ENCODE measurements around the gene VAT1L. TPM values are rescaled to one million over a fixed set of nuclear protein-coding genes. Genes with fewer than 3 reads are reported as not detected.

The VAT1L gene
- total RNA-seq, 2 donors from 2014 or later: 0.07 TPM; not detected in 1

DNA sequence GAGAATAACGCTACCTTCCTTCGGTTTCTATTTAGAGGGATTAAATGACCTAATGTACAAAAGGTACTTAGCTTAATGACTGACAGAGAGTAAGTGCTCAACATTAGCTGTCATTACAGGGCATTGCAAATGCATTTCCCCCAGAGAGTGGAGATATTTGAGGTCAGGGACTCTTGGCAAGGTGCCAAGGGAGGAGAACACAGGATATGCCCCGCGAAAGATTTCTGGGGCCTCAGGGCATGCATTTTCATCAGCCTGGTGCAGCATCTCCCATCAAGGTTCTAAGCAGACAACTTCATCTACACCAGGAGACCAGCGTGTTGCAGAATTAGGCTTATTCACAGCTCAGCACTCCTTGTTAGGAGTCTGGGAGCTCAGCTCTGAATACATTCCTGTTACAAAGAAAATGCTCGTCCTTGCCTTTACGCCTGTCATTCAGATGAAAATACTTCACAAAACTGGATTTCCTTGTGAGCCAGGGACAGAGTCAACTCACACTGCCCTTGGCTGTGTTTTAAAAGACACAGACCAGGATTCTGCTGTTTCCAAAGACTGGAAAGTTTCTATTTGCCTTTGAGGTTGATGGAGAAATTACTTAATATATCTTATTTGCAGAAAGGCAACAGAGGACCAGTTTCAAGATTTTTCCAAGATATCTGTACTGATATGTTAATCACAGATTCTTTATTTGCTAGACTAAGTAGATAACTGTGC is 108.2 kb downstream of the VAT1L start:
- DNase-seq: no peak
- H3K4me3 Mint-ChIP-seq: no peak overlapping the region
- no peaks in the 10 kb centered on the region for H3K4me1 Mint-ChIP-seq (ENCODE audit: low read depth)
- peaks cover 0 to 2% of the 10 kb centered on the region in 2 donors for H3K9me3 Mint-ChIP-seq
- ATAC-seq (replicated peaks in 1 of 2): no peak
- H3K27me3 Mint-ChIP-seq (ENCODE audit: low read depth): peaks cover 10% of the 10 kb centered on the region
- H3K36me3 Mint-ChIP-seq (ENCODE audit: insufficient read depth in 2 of 2): no peaks in the 10 kb centered on the region
- H3K27ac Mint-ChIP-seq: no peak overlapping the region

- H3K27me3 Mint-ChIP-seq (ENCODE audit: low read depth): peaks cover 12% of the 10 kb centered on the region
- ATAC-seq (replicated peaks in 1 of 2): no peak
Measured at GRCh38 chr16:77897129-77897437, 108.7 kb downstream of the VAT1L start.

GRCh38 chr16:77897831-77898605 is 109.7 kb downstream of the VAT1L start:
- Mint-ChIP-seq H3K9me3 (peaks cover 0 to 3% of the 10 kb centered on the region in 2 donors), H3K27me3 (ENCODE audit: low read depth) (peaks cover 12% of the 10 kb centered on the region), H3K27ac (no peak overlapping the region), H3K36me3 (ENCODE audit: insufficient read depth in 2 of 2) (no peaks in the 10 kb centered on the region), H3K4me3 (no peak overlapping the region), H3K4me1 (ENCODE audit: low read depth) (no peaks in the 10 kb centered on the region)
- DNase-seq (no peak), ATAC-seq (replicated peaks in 1 of 2) (no peak)

More at GRCh38 chr16:77897129-77897437, 108.7 kb downstream of the VAT1L start:
- Mint-ChIP-seq H3K4me3 (no peak overlapping the region), H3K27ac (no peak overlapping the region), H3K36me3 (ENCODE audit: insufficient read depth in 2 of 2) (no peaks in the 10 kb centered on the region), H3K9me3 (peaks cover 0 to 3% of the 10 kb centered on the region in 2 donors), H3K4me1 (ENCODE audit: low read depth) (no peaks in the 10 kb centered on the region)
- no peak for DNase-seq

- Mint-ChIP-seq H3K36me3 (ENCODE audit: insufficient read depth in 2 of 2) (no peaks in the 10 kb centered on the region), H3K4me3 (no peak overlapping the region), H3K27ac (no peak overlapping the region), H3K4me1 (ENCODE audit: low read depth) (no peaks in the 10 kb centered on the region), H3K9me3 (peaks cover 0 to 3% of the 10 kb centered on the region in 2 donors), H3K27me3 (ENCODE audit: low read depth) (peaks cover 12% of the 10 kb centered on the region)
- DNase-seq (no peak), ATAC-seq (replicated peaks in 1 of 2) (no peak)
Measured at GRCh38 chr16:77898671-77899211, 110.4 kb downstream of the VAT1L start.

DNA sequence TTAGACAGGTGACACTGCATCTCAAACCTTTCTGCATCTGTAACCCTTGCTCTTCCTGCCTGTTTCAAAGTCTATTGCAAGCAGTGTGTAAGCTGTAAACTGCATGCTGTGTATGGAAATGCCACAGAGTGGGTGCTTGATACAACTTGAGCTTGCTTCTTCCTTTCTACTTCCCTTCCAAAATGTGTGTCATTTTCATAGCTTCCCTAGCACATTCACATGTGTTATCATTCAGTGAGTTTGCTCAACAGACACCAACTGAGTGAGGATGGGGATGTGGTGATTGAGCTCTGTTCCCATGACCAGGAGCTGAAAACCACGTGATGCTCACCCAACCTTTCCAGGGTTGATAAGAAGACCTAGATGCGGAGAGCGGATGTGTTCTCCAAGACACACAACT is 111.1 kb downstream of the VAT1L start:
- Mint-ChIP-seq H3K36me3 (ENCODE audit: insufficient read depth in 2 of 2) (no peaks in the 10 kb centered on the region), H3K4me3 (no peak overlapping the region), H3K4me1 (ENCODE audit: low read depth) (no peaks in the 10 kb centered on the region), H3K9me3 (peaks cover 0 to 3% of the 10 kb centered on the region in 2 donors), H3K27ac (no peak overlapping the region), H3K27me3 (ENCODE audit: low read depth) (peaks cover 12% of the 10 kb centered on the region)
- ATAC-seq (replicated peaks in 1 of 2): no peak
- DNase-seq: no peak

DNA sequence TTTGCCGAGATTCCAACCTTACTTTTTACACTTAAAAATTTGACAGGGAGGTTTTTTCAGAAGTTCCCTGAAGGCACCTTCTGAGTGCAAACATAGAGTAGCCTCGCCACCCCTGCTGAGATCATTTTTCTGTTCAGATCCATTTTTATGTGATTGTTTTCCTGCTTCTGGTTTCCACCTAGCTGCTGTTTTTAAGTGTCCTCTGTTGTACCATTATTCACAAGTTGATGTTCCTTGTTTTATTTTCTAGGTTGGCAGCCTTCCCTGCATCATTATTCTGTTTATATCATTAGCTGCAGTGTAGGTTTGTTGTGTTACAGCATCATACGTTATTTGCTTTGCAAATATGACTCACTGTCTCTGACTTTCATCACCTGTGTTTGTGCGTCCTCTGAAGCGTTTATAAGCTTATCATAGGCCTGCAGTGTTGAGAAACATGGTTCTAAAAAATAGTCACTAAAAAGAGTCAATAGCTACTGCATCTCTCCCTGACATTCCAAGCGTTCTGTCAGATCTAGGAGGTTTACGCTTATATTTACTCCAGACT is 117.1 kb downstream of the VAT1L start:
- Mint-ChIP-seq H3K27ac (no peak overlapping the region), H3K4me1 (ENCODE audit: low read depth) (no peaks in the 10 kb centered on the region), H3K4me3 (no peak overlapping the region), H3K27me3 (ENCODE audit: low read depth) (peaks cover 15% of the 10 kb centered on the region), H3K9me3 (peaks cover 0 to 3% of the 10 kb centered on the region in 2 donors), H3K36me3 (ENCODE audit: insufficient read depth in 2 of 2) (no peaks in the 10 kb centered on the region)
- no peak for ATAC-seq (replicated peaks in 1 of 2)
- DNase-seq: no peak

GRCh38 chr16:77910021-77910420 is 121.7 kb downstream of the VAT1L start:
- Mint-ChIP-seq H3K4me1 (ENCODE audit: low read depth) (no peaks in the 10 kb centered on the region), H3K27ac (no peak overlapping the region)

GRCh38 chr16:77912617-77913016 is 124.3 kb downstream of the VAT1L start:
- H3K27me3 Mint-ChIP-seq (ENCODE audit: low read depth): peaks cover 7% of the 10 kb centered on the region
- ATAC-seq (replicated peaks in 1 of 2) (no peak), DNase-seq (no peak)
- no peaks in the 10 kb centered on the region for H3K4me1 Mint-ChIP-seq (ENCODE audit: low read depth)
- H3K36me3 Mint-ChIP-seq (ENCODE audit: insufficient read depth in 2 of 2): no peaks in the 10 kb centered on the region
- no peak overlapping the region for H3K27ac Mint-ChIP-seq
- H3K9me3 Mint-ChIP-seq: no peaks in the 10 kb centered on the region
- no peak overlapping the region for H3K4me3 Mint-ChIP-seq

More at GRCh38 chr16:77910021-77910420, 121.7 kb downstream of the VAT1L start:
- ATAC-seq (replicated peaks in 1 of 2) (no peak), DNase-seq (no peak)
- no peak overlapping the region for H3K4me3 Mint-ChIP-seq
- no peaks in the 10 kb centered on the region for H3K9me3 Mint-ChIP-seq
- peaks cover 14% of the 10 kb centered on the region for H3K27me3 Mint-ChIP-seq (ENCODE audit: low read depth)
- H3K36me3 Mint-ChIP-seq (ENCODE audit: insufficient read depth in 2 of 2): no peaks in the 10 kb centered on the region

- no peaks in the 10 kb centered on the region for H3K36me3 Mint-ChIP-seq (ENCODE audit: insufficient read depth in 2 of 2)
- ATAC-seq (replicated peaks in 1 of 2): no peak
- no peak overlapping the region for H3K4me3 Mint-ChIP-seq
- DNase-seq: no peak
- peaks cover 7% of the 10 kb centered on the region for H3K27me3 Mint-ChIP-seq (ENCODE audit: low read depth)
- no peak overlapping the region for H3K27ac Mint-ChIP-seq
- H3K9me3 Mint-ChIP-seq: no peaks in the 10 kb centered on the region
- H3K4me1 Mint-ChIP-seq (ENCODE audit: low read depth): no peaks in the 10 kb centered on the region
Measured at GRCh38 chr16:77913738-77914253, 125.4 kb downstream of the VAT1L start.

- no peak overlapping the region for H3K4me3 Mint-ChIP-seq
- H3K27ac Mint-ChIP-seq: no peak overlapping the region
- no peaks in the 10 kb centered on the region for H3K4me1 Mint-ChIP-seq (ENCODE audit: low read depth)
- no peaks in the 10 kb centered on the region for H3K9me3 Mint-ChIP-seq
- H3K36me3 Mint-ChIP-seq (ENCODE audit: insufficient read depth in 2 of 2): no peaks in the 10 kb centered on the region
- H3K27me3 Mint-ChIP-seq (ENCODE audit: low read depth): peaks cover 7% of the 10 kb centered on the region
- no peak for DNase-seq
- ATAC-seq (replicated peaks in 1 of 2): no peak
Measured at GRCh38 chr16:77916111-77916510, 127.7 kb downstream of the VAT1L start.

GRCh38 chr16:77917971-77918370 is 129.6 kb downstream of the VAT1L start:
- no peak overlapping the region for H3K4me3 Mint-ChIP-seq
- DNase-seq (no peak), ATAC-seq (replicated peaks in 1 of 2) (no peak)
- no peaks in the 10 kb centered on the region for H3K9me3 Mint-ChIP-seq
- H3K27me3 Mint-ChIP-seq (ENCODE audit: low read depth): peaks cover 7% of the 10 kb centered on the region
- H3K36me3 Mint-ChIP-seq (ENCODE audit: insufficient read depth in 2 of 2): no peaks in the 10 kb centered on the region
- no peaks in the 10 kb centered on the region for H3K4me1 Mint-ChIP-seq (ENCODE audit: low read depth)
- H3K27ac Mint-ChIP-seq: no peak overlapping the region

DNA sequence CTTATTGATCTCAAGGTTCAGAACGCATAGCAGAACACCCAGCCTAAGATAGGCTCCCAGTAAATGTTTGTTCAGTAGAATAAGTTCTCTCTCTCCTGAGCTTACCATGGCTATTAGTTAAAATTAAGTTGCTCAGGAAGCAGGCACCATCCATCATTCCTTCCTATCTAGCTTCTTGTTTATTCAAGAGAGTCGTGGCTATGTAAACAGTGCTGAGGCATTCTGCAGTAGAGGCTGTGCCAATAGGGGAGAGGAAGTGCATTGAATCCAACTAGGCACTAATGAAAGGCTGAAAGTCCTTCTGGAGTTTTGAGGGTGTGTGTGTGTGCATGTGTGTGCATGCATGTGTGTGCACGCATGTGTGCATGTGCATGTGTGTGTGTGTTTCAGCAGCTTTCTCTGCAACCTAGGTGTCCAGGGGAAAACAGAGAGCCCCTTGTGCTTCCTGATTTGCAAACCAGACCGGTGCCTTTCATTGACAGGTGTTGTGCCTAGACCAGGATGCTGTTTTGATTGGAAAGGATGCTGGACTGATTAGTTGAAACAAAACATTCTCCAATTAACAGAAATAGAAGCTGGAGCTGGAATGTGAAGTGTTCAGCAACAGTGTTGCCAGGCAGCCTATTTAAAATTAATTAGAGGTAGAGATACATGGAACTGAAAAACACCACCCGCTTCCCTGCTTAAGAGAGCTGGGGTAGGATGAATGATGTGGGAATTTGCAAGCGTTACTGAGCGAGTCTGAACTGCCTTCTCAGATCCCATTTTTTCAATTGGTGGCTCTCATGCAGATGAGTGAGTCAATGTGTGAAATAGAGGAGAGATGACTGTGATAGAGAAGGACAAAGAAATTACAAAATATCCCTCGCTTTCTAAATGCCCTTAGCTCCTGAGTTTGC is 130.7 kb downstream of the VAT1L start:
- no peak overlapping the region for H3K4me3 Mint-ChIP-seq
- ATAC-seq (replicated peaks in 1 of 2): no peak
- peaks cover 9% of the 10 kb centered on the region for H3K27me3 Mint-ChIP-seq (ENCODE audit: low read depth)
- H3K9me3 Mint-ChIP-seq: no peaks in the 10 kb centered on the region
- H3K4me1 Mint-ChIP-seq (ENCODE audit: low read depth): no peaks in the 10 kb centered on the region
- no peak overlapping the region for H3K27ac Mint-ChIP-seq
- H3K36me3 Mint-ChIP-seq (ENCODE audit: insufficient read depth in 2 of 2): no peaks in the 10 kb centered on the region
- DNase-seq: no peak

Measured in activated T-cell treated with anti-CD3 and anti-CD28 coated beads, Interleukin-2, amount 50 U/mL, for 72 hours (primary cell).